SK-N-MC (cell line): ENCODE measurements around the gene RFX8.

ENCODE experiments used
- EZH2 ChIP-seq: fragments of 200-600 bp; sonication (generic); IDR thresholded peaks from one replicate; pipeline ENCODE4 v1.6.1; 2017; ENCODE audit warnings: antibody characterized with exemption
- POLR2AphosphoS5 ChIP-seq: IDR thresholded peaks from 2 replicates; pipeline ENCODE4 v1.6.1; 2012; ENCODE audit warnings: mild to moderate bottlenecking, low read depth, low read length, borderline replicate concordance

GRCh38 chr2:101400506-101401325, 74.2 kb downstream of the RFX8 start:
- no peak for TF ChIP-seq POLR2AphosphoS5
- TF ChIP-seq EZH2: no peak
